ENCODE measurements around the gene SLC37A3.
"Not testable (repeated sequence)": the region's sequence is repeated elsewhere in the genome, so short reads cannot be mapped to it uniquely, and the experiment has no call there.

Gene SLC37A3

GRCh38 chr7:140345426-140345825, 52.9 kb downstream of the SLC37A3 start:
- FAIRE-seq = no peak

DNA sequence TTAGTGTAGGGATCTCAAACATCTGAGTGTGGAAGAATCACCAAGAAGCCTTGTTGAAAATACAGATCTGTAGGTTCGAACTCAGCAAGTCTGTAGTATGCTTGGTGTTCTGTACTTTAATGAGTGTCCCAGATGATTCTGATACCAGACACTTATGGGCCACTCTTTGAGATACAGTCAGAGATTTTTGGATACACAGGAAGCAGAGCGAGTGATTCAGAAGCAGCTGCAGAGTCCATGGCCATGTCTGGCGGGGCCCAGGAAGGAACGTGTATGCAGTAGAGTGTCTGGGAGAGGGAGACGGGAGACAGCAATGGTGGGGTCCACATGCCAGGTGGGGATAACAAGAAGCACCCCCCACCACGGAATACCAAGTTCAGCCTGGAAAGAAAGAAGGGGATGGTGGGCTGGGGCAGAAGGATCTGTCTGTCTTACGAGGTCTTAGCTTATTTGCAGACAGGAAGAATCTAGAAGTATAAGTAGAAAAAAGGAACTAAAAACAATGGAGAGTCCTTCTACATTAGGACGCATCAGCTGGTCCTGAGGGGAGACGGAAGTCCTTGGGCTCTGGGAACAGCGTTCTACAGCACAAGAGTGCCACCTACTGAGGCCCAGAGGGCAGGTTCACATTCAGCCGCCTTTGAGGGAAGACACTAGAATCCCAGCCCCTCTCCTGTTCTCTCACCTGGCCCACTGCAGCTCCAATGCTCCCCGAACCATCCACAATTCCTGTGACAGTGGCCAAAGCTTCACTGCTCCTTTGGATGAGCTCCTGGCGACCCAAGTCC, 55.4 kb downstream of the SLC37A3 start:
- no peak for FAIRE-seq

GRCh38 chr7:140338959-140339358, 59.4 kb downstream of the SLC37A3 start:
- not testable (repeated sequence) for FAIRE-seq

- no peak for FAIRE-seq
Measured at GRCh38 chr7:140334341-140335057, 63.8 kb downstream of the SLC37A3 start.

- no peak for FAIRE-seq
Measured at GRCh38 chr7:140333686-140334085, 64.6 kb downstream of the SLC37A3 start.

GRCh38 chr7:140333223-140333622, 65.1 kb downstream of the SLC37A3 start:
- FAIRE-seq = no peak

DNA sequence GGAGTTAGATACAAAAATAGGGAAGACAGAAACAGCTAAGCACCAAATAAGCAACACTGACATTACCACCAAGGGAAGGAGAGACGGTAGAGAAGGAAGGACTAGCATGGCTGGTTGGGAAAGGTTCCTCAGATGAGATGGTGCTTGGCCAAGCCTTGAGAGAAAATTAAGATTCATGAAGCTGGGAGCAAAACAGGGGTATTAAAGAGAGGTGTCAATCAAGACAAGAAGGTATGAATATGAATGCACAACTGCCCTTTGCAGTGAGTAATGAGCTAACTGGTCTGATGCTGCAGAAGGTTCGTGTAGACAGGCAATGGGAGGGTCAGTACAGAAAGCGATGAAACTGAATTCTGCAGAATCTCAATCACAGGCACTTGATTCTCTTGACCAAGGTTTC, 67.7 kb downstream of the SLC37A3 start:
- no peak for FAIRE-seq

DNA sequence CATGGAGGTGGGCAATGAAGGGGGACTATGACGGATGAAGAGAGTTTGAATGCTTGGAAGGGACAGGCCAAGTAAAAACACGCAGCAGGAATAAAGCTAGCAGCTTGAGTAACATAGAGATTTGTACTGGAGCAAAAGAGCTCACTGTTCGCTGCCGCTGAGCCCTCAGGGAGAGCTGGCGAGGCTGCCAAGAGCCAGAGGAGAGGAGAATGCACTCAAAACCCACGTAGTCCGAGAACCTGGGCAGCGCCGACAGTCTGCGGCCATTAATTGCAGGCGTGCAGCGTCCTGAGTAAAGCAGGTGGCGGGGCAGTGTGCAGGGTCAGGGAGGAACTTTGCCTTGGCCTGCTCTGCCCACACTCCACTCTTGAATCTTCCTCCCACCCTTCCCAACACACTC, 68.2 kb downstream of the SLC37A3 start:
- no peak for FAIRE-seq

- FAIRE-seq = no peak
Measured at GRCh38 chr7:140327261-140327661, 71.1 kb downstream of the SLC37A3 start.

DNA sequence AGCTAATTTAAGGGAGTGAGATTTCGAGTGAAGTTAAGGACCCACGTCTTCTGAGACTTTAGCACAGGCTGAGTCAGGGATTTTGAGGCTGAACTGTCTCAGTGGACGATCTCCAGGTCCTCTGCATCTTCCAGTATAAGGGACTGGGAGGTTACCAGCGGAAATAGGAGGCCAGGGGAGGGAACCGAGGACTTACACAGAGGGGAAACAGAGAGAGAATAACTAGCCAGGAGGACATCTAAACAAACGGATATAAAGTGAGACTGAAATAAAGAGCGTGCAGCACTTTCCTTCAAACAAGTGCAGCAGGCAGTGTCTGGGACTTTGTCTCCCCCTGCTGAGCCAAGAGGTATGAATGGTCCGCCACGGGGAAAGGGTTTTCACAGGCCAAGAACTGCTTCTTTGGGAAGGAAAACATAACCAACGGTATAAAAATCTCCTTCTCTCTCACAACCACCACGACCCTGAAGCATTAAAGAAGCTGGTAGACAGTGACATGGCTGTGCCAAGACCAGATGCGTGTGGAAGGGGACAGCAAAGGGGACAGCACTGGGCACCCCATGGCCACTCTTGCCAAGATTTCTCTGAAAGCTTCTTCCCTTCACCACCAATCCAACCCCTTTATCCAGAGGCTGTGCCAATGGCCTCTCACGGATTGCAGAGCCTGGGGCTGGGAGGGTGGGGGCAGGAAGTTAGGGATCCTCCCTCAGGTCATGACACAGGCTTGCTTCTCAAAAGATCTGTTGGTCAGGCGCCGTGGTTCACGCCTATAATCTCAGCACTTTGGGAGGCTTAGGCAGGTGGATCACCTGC, 72.0 kb downstream of the SLC37A3 start:
- FAIRE-seq = no peak

GRCh38 chr7:140325600-140325999, 72.7 kb downstream of the SLC37A3 start:
- FAIRE-seq = no peak

- FAIRE-seq = no peak
Measured at GRCh38 chr7:140324714-140325113, 73.6 kb downstream of the SLC37A3 start.

GRCh38 chr7:140322759-140323158, 75.6 kb downstream of the SLC37A3 start:
- FAIRE-seq = no peak

GRCh38 chr7:140320078-140320477, 78.3 kb downstream of the SLC37A3 start:
- FAIRE-seq = not testable (repeated sequence)

GRCh38 chr7:140317999-140318398, 80.3 kb downstream of the SLC37A3 start:
- no peak for FAIRE-seq

- FAIRE-seq = no peak
Measured at GRCh38 chr7:140317597-140317996, 80.7 kb downstream of the SLC37A3 start.

GRCh38 chr7:140316165-140316661, 82.1 kb downstream of the SLC37A3 start:
- no peak for FAIRE-seq

GRCh38 chr7:140315498-140316164, 82.7 kb downstream of the SLC37A3 start:
- no peak for FAIRE-seq

DNA sequence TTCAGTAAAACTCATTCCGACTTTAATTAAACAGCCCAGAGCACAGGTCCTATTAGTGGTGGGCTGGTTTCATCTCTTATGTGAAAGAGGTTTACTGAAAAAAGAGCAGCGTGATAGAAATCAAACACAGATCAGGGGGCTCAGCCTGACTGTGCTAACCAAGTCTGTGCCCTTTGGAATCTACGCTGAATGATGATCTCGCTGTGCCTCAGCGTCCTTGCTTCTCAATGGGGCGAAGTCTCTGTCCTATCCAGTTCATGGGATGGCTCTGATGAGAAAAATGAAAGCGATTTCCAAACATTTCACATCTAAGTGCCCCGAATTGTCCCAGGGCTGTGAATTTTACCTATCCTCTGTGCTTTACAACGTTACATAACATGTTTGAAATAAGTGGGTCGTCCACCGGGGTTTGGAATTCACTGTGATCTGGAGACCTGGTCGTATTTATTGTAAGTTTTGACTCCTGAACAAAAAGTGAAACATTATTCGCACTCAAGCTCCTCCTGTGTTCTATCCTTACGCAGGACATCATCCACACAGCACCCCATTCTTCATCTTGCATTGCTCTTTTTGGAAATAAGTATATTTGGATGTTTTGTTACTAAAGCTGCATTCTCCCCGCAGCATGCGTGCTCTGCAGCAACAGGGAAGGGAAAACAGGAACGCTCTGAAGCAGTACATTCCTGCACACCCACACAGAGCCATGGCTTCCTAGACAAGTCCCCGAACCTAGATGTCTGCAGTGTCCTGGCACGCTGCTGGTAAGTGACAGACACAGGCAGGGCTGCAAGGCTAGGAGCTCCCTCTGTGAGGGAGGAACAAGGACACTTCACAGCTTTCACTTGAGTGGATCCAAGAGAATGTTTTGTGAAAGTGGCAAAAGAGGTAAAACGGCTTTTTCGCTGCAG, 83.5 kb downstream of the SLC37A3 start:
- FAIRE-seq = no peak

- no peak for FAIRE-seq
Measured at GRCh38 chr7:140312141-140312846, 86.0 kb downstream of the SLC37A3 start.

DNA sequence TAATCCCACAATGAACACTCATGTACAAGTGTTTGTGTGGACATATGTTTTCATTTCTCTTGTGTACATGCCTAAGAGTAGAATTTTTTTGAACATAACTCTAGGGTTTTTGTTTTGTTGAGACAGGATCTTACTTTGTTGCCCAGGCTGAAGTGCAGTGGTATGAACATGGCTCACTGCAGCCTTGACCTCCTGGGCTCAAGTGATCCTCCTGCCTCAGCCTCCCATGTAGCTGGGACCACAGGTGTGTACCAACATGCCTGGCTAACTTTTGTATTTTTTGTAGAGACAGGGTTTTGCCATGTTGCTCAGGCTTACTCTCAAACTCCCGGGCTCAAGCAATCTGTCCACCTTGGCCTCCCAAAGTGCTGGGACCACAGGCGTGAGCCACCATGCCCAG, 87.2 kb downstream of the SLC37A3 start:
- not testable (repeated sequence) for FAIRE-seq
